Glomerular visceral epithelial cell (primary cell): Measurements from ENCODE around the gene TRIP6.
"Not testable (repeated sequence)": the region's sequence is repeated elsewhere in the genome, so short reads cannot be mapped to it uniquely, and the experiment has no call there.

Source experiments
- DNase-seq: peaks from one replicate; pipeline ENCODE4 v3.0.0-alpha.2; 2016; ENCODE audit errors: extremely low spot score

TRIP6 gene

GRCh38 chr7:100890653-100891567 lies 23.7 kb downstream of the TRIP6 start:
- no peak for DNase-seq

DNA sequence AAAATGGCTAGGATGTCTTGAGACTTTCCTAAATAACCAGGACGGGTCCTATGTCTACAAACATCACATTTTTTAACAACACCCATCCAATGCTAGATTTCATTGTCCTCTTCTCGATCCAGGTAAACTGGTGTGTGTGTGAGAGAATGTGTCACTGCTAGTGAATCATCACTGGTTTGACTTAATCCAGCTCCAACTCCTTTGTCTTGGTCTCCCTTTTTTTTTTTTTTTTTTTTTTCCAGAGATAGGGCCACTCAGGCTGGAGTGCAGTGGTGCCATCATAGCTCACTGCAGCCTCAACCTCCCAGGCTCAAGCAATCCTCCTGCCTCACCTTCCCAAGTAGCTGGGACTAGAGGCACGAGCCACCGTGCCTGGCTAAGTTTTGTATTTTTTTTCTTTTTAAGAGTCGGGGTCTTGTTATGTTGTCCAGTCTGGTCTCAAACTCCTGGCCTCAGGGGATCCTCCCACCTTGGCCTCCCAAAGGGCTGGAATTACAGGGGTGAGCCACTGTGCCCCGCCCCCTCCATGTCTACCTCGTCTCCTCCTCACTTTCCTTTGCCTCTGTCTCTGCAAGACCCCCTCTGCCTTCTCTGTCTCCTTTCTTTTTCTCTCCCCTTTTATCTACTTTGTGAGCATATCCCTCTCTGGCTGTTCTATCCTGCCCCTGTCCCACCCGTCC lies 24.5 kb downstream of the TRIP6 start:
- DNase-seq: no peak

DNA sequence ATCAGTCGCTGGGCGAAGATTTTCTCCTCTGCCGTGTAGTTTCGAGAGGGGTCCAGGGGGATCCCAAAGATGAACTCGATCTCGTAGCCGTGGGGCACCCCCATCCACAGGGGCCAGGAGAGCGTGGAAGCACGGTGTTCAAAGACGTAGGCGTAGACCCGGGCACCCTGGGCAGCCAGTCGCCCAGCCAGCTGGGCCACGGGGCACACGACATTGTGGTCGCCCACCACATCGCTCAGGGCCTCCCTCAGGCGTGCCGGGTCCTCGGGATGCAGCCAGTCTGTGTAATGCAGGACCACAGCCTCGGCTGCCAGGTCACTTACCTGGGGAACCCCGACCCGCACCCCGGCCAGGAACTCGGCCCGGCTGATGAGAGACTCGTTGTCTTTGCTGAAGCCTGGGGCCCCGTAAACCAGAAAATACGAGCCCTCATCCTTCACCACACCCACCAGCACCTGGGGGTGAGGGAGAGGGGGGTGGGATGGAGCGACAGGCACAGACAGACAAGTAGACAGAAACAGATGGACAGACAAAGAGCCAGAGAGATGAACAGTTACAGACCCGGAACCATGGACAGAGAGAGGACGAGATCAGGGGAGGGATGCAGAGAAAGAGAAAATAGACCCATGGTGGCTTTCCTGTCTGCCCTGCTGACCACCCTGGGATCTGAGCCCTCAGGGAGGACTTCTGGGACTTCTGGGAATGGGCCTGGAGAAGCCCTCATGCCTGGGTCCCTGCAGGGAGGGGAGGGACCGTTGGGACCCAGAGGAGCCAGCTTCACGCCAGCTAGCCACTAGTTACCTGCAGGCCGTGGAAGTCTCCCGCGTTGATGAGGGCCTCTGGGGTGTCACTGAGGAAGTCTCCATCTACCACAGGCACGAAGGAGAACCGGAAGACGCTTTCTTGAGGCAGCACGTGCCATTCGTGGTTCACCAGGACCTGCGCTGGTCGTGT lies 25.5 kb downstream of the TRIP6 start:
- DNase-seq: no peak

DNA sequence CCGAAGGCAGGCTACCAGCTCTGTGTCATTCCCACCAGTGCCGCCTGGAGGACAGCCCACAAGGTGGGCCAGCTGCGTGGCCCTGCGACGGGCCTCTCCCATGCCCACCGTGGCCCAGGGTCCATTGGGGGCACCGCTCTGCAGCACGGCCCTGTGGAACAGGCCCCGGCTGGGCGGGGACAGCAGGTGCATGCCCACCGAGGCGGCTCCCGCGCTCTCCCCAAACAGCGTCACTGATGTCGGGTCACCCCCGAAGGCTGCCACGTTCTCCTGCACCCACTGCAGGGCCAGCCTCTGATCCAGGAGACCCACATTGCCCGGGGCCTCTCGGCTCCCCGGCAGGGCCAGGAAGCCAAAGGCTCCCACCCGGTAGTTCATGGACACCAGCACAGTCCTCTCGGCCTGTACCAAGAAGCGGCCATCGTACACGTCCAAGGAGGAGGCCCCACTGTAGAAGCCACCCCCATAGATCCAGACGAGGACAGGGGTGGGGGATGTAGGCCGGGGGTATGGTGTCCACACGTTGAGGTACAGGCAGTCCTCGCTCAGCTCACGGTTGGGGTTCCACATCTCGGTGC lies 26.2 kb downstream of the TRIP6 start:
- DNase-seq: no peak

DNA sequence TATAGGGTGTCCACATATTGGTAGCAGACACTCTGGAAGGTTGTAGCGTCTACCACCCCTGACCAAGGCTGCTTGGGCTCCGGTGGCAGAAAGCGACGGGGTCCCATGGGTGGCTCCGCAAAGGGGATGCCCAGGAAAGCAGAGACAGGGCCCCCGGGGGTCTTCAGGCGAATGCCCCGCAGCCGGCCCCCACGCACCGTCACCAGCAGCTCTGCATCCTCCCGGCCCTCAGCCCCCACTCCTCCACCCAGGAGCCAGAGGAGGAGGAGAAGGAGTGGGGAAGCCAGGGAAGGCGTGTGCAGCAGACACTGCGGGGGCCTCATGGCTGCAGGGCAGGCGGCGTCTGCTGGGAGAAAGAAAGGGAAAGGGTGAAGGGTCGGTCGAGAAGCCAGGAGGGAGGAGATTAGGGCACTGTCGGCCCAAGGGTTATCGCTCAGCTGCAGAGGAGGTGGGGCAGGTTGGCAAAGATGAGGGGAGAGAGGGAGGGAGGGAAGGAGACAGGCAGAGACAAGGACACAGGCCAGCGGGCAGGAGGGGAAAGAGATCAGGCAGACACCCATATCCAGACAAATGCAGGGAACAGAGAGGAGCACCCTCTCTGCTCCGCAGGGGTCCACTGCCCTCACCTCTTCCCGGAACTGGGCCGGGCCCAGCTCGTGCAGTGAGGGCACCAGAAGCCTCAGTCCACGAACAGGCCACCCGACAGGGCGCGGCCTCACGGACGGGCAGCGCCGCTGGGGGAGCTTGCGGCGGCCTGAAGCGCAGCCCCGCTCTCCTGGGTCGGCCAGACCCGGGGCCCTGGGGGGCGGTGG lies 26.9 kb downstream of the TRIP6 start:
- DNase-seq: no peak

DNA sequence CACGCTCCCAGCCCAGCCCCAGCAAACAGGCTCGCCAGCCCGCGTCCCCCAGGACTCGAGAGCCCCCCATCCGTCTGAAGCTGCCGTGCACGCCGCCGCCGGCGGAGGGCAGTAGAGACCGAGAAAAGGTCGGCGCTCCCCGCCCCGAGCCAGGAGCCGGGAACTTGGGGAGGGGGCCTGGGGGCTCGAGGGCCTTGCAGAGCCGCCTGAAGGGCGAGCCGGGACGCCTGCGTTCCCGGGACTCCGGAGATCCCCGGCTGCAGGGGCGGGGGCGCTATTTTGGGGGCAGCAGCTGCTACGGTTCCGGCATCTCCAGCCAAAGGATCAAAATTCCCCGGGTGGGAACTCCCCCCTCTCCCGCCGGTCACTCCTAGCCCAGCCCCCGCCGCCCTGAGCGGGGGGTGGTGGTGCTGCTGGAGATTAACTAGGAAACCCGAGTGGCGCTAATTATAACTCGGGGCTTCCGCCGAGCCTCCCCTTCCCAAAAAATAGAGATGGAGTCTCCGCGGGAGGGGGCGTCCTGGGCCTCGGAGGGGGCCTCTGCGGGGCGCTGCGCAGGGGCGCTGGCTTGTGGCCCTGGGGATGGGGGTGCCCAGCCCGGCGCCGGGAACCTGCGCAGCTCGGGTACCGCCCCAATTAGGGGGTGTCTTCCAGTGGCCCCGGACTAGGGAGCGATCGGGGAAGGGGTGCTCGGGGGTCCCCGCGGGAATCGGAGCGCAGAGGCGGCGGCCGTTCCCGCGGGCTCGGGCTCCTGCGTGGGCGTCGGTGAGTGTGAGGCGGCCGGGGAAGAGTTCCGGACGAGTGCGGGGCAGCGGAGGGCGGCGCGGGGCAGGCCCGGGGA lies 27.9 kb downstream of the TRIP6 start:
- DNase-seq: peak; percentile 30

- DNase-seq: no peak
These were observed 28.4 kb downstream of the TRIP6 start, which contains the start of gene ACHE for GRCh38 chr7:100895701-100895955. Gene ACHE, minus strand, starts transcription at chr7:100895888. Its CDS starts 1,656 bp downstream, at chr7:100894232.

- DNase-seq: no peak
These were observed 29.0 kb downstream of the TRIP6 start for GRCh38 chr7:100895956-100896731.

- DNase-seq: no peak
These were observed 29.8 kb downstream of the TRIP6 start for GRCh38 chr7:100896732-100897608.

DNA sequence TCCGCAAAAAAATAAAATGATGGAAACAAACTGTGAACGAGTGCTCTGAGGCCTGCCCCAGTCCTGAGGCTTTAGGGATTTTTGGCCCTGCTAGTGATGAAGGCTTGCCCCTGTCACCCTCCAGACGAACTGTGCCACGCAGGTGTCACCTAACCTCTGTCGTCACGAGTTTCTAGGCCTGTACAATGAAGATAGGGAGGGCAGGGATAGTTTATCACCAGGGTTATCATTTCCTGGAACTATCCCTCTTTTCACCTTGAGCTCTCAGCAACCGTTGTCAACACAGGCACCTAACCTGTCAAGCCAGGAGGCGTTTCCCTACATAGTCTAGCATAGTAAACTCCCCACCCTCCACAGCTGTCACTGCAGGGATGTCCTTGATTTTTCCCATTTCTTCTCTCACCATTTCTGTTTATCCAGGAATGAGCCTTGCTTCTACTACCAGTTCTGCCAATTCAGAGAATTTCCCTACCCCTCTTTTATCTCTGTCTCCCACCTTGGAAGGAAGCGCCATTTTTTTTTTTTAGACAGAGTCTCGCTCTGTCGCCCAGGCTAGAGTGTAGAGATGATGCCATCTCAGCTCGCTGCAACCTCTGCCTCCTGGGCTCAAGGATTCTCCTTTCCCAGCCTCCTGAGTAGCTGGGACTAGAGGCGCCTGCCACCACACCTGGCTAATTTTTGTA lies 30.7 kb downstream of the TRIP6 start:
- no peak for DNase-seq

- DNase-seq: no peak
These were observed 32.2 kb downstream of the TRIP6 start for GRCh38 chr7:100899432-100899831.

- DNase-seq: no peak
These were observed 33.8 kb downstream of the TRIP6 start for GRCh38 chr7:100900978-100901377.

DNA sequence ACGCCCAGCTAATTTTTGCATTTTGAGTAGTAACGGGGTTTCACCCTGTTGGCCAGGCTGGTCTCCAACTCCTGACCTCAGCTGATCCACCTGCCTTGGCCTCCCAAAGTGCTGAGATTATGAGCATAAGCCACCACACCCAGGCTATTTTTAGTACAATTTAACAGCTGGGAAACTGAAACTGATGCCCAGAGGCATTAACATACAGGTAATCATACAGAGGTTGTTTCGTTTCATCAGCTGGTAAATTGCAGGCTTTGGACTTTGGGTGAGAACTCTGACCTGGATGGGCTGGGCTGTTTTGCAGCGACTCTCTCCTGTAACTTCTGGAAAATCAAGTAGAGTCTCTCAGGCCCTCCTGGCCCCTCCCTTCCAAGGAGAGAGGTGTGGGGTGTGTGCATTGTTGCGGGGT lies 34.7 kb downstream of the TRIP6 start:
- no peak for DNase-seq

DNA sequence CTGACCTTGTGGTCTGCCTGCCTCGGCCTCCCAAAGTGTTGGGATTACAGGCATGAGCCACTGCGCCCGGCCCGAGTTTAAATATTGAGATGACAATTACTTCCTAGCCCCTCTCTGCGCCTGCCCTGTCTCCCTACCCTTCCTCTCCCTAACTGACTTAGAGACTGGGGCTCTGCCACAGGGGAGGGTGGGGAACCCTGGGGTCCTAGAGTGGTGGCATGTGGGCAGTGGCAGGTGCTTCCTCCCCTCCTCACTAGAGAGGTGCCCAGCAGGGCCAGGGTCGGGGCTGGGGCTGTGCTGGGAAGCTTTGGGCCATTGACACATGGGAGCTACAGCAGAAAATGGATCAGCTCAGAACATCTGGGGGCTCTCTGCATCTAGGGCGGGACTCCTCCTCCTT lies 35.5 kb downstream of the TRIP6 start:
- no peak for DNase-seq

DNA sequence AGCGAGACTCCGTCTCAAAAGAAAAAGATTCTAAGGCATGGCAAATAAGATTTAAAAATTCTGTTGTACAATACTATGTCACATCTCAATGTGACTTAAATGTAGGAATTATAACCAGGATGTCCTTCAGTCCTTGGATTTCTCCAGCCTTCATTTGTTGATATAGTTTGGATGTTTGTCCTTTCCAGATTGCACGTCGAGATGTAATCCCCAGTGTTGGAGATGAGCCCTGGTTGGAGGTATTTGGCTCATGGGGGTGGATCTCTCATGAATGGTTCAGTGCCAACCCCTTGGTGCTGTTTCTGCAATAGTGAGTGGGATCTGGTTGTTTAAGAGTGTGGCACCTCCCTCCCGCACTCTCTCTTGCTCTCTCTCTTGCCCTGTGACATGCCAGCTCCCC lies 41.3 kb downstream of the TRIP6 start:
- no peak for DNase-seq

- DNase-seq: not testable (repeated sequence)
These were observed 43.3 kb downstream of the TRIP6 start for GRCh38 chr7:100910443-100910842.

- no peak for DNase-seq
These were observed 44.3 kb downstream of the TRIP6 start for GRCh38 chr7:100911484-100911883.
